AG04450 (cell line): ENCODE results near the gene MEIOSIN. TPM values are rescaled to one million over a fixed set of nuclear protein-coding genes. Genes with fewer than 3 reads are reported as not detected.
"Not testable (repeated sequence)": the region's sequence is repeated elsewhere in the genome, so short reads cannot be mapped to it uniquely, and the experiment has no call there.

Experiments
- CTCF ChIA-PET: fragments of 300-600, 350-600 bp; formaldehyde crosslinking; extraction: SDS; loops from one replicate; lab custom pipeline; 2022; ENCODE audit warnings: antibody characterized with exemption, inconsistent platforms; lab: Charles Lee
- POLR2A ChIA-PET: fragments of 350-600 bp; formaldehyde crosslinking; extraction: SDS; loops from one replicate; lab custom pipeline; 2021; ENCODE audit warnings: antibody characterized with exemption, inconsistent platforms; lab: Yijun Ruan, JAX
- DNase-seq: peaks from one replicate; pipeline ENCODE4 v3.0.0-alpha.2; 2011; ENCODE audit warnings: low read depth, low spot score
- H3K27ac ChIP-seq: one replicate; pipeline ENCODE4 v1.5.1; 2012; ENCODE audit warnings: low read depth, low read length, control low read depth
- H3K27me3 ChIP-seq: one replicate; pipeline ENCODE4 v1.6.0; 2012; ENCODE audit warnings: low read length; ENCODE audit not compliant: control insufficient read depth, insufficient read depth
- H3K4me3 ChIP-seq: 2 replicates; pipeline ENCODE4 v1.5.1; 2011; ENCODE audit warnings: mild to moderate bottlenecking, low read depth, low read length, control low read depth
- H3K9me3 ChIP-seq: 2 replicates; pipeline ENCODE4 v1.5.1; 2012; ENCODE audit warnings: low read length; ENCODE audit not compliant: control insufficient read depth, insufficient read depth
- CTCF ChIP-seq: IDR thresholded peaks from 2 replicates; pipeline ENCODE4 v1.5.1; 2011; ENCODE audit warnings: low read depth, low read length, control low read depth, inconsistent platforms
- polyA plus RNA-seq: library from polyadenylated mRNA; depleted of rRNA; stranded (reverse); fragments of >200 nt; gene quantifications from 2 replicates; pipeline ENCODE4 v1.2.3, GENCODE V29; 2011

The MEIOSIN gene
- polyA plus RNA-seq, 1 experiment, result not detected

DNA sequence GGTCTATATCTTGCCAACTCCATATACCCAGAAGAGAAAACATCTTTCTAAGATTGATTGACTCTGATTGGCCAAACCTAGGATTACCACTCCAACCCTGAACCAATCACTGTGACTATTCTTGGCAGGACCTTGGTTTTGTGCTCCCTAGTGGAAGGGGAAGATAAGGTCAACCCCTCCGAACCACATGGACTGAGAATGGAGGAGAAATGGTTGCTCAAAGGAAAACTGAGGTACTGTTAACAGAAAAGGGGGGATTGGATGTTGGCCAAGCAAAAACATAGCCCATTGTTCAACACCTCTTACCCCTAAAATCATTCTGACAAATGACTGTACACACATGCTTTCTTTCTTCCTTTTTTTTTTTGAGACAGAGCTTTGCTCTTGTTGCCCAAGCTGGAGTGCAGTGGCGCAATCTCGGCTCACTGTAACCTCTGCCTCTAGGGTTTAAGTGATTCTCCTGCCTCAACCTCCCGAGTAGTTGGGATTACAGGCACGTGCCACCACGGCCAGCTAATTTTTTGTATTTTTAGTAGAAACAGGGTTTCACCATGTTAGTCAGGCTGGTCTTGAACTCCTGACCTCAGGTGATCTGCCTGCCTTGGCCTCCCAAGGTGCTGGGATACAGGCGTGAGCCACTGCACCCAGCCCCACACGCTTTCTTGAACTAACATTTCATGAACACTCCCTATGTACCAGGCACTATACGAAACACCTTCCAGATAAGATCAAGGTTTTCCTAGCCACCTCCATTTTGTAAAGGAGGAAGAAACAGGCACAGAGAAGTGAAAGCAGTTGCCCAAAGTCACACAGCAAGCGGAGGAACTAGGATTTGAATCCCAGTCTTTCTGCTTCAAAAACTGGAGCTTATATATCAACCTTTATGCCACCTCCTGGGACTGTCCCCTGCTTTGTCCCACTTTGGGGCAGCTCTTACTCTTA is 6.5 kb downstream of the MEIOSIN start:
- TF ChIP-seq CTCF, result no peak
- CTCF ChIA-PET, result no interaction called here
- DNase-seq, result no peak
- Histone ChIP-seq H3K9me3 (no peaks in the 10 kb centered on the region), H3K27me3 (peaks cover 3% of the 10 kb centered on the region), H3K27ac (no peak overlapping the region), H3K4me3 (no peak overlapping the region)
- POLR2A ChIA-PET, result interaction anchor here (0.6 to 0.7 kb wide), 2 partner anchors 29 to 520 kb away, joined by 3 to 6 read pairs; partner anchors contain the start of gene SIX5

- CTCF ChIA-PET, result no interaction called here
- no peak for DNase-seq
- POLR2A ChIA-PET, result no interaction called here
- TF ChIP-seq CTCF, result no peak
- Histone ChIP-seq H3K27me3 (peaks cover 16% of the 10 kb centered on the region), H3K9me3 (no peaks in the 10 kb centered on the region), H3K27ac (no peak overlapping the region), H3K4me3 (no peak overlapping the region)
Observed at GRCh38 chr19:45742969-45743368, 9.7 kb downstream of the MEIOSIN start.

DNA sequence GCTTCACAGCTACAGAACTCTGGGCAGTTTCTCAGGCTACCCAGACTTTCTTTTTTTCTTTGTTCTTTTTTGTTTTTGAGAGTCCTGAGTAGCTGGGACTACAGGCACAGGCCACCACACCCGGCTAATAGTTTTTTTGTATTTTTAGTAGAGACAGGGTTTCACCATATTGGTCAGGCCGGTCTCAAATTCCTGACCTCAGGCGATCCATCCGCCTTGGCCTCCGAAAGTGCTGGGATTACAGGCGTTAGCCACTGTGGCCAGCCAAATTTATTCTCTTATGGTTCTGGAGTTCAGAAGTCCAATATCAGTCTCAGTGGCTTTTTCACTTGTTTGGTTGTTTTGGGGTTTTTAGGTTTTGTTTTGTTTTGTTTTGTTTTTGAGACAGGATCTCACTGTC is 12.4 kb downstream of the MEIOSIN start:
- TF ChIP-seq CTCF, result no peak
- no peak for DNase-seq
- ChIA-PET POLR2A (interaction anchor here (0.9 kb wide), 1 partner anchor 24 kb away, joined by 4 read pairs; the partner anchor contains the start of gene SIX5), CTCF (interaction anchor here (1.5 kb wide), 1 partner anchor 9 kb away, joined by 5 read pairs; no protein-coding TSS in a partner anchor)
- Histone ChIP-seq H3K4me3 (no peak overlapping the region), H3K27me3 (peaks cover 16% of the 10 kb centered on the region), H3K9me3 (no peaks in the 10 kb centered on the region), H3K27ac (no peak overlapping the region)

DNA sequence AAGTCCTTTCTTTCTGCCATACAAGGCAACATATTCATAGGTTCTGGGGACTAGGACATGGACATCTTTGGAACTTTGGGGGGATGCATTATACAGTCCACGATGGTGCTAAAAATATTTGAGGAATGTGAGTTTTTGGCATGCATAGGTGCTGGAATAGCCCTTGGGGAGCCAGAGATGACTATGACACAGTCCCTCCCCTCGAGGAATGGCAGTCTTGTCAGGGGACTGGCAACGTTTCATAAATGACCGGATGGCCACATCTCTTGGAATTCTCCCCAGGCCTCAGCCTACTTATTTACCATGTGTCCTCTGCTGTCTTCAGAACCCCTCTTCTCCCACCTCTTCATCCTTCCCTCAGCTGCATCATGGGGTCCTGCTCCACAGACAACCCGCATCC is 13.6 kb downstream of the MEIOSIN start:
- CTCF ChIA-PET, result no interaction called here
- POLR2A ChIA-PET, result no interaction called here
- TF ChIP-seq CTCF, result no peak
- H3K4me3 ChIP-seq, result no peak overlapping the region
- H3K9me3 ChIP-seq, result no peaks in the 10 kb centered on the region
- H3K27ac ChIP-seq, result no peak overlapping the region
- no peak for DNase-seq
- peaks cover 13% of the 10 kb centered on the region for H3K27me3 ChIP-seq

DNA sequence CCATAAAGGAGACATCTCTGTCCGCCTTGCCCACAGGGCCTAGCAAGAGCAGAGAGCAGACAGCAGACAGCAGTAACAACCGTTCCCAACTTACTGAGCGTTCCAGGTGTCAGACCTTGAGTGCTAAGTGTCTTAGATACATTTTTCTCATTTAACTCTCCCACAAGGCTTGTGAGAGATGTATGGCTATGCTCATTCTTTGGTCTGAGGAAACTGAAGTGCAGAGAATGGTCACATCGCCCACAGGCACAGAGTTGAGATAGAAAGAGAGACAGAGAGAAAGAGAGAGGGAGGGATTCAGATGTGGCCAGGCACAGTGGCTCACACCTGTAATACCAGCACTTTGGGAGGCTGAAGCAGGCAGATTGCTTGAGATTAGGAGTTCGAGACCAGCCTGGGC is 14.3 kb downstream of the MEIOSIN start:
- ChIA-PET POLR2A (interaction anchor here (0.6 kb wide), 1 partner anchor 23 kb away, joined by 3 read pairs; no protein-coding TSS in a partner anchor), CTCF (no interaction called here)
- Histone ChIP-seq H3K27ac (no peak overlapping the region), H3K27me3 (peaks cover 13% of the 10 kb centered on the region), H3K4me3 (no peak overlapping the region), H3K9me3 (no peaks in the 10 kb centered on the region)
- no peak for TF ChIP-seq CTCF
- no peak for DNase-seq

- CTCF ChIA-PET, result interaction anchor here (0.6 to 1.2 kb wide), 2 partner anchors 19 to 72 kb away, joined by 3 read pairs; no protein-coding TSS in a partner anchor
- H3K27ac ChIP-seq, POLR2A ChIA-PET, DNase-seq, H3K9me3 ChIP-seq, H3K27me3 ChIP-seq, H3K4me3 ChIP-seq: not testable (repeated sequence)
Observed at GRCh38 chr19:45751483-45751882, 18.2 kb downstream of the MEIOSIN start.
